D721Med (cell line): ENCODE results near the gene MMP23B.
"Not testable (repeated sequence)": the region's sequence is repeated elsewhere in the genome, so short reads cannot be mapped to it uniquely, and the experiment has no call there.

Source experiments
- DNase-seq: peaks from one replicate; pipeline ENCODE4 v3.0.0; 2011; ENCODE audit warnings: low spot score; ENCODE audit not compliant: insufficient read length
- FAIRE-seq: peaks from 2 replicates; lab custom pipeline; 2011; peaks lifted over from hg19 to GRCh38; lab: Jason Lieb, UNC
- TF ChIP-seq, protein P1 (sequence below): IDR thresholded peaks from 2 replicates; pipeline ENCODE4 v1.5.1; 2012; ENCODE audit warnings: mild to moderate bottlenecking, control low read depth; ENCODE audit not compliant: insufficient read depth; ENCODE audit errors: missing control alignments

Gene MMP23B

DNA sequence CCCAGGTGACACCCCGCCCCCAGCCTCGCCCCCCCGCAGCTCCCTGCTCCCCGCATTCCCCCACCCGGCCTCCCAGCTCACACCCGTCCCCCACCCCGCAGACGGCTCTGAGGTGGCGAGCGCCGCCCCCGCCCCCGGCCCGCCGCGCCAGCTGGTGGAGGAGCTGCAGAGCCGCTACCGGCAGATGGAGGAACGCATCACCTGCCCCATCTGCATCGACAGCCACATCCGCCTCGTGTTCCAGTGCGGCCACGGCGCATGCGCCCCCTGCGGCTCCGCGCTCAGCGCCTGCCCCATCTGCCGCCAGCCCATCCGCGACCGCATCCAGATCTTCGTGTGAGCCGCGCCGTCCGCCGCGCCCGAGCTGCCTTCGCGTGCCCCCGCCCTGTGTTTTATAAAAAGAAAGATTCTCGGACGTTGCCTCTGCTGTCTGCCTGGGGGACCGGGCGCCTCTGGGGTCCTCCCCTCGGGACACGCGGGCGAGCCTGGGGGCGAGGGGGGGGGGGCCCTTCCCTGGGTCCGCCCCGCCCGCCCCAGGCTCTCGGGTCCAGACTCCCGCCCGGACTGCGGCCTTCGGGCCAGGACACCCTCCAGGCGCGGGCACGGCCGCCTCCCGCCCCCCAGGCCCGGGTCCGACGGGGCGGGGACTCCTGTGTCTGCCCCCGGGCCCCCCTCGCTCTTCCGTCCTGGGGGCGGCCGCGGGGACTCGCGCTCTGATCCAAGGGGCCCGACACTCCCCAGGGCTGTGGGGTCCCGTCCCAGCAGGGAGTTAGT, 1.6 kb upstream of the MMP23B start:
- DNase-seq (no peak), FAIRE-seq (no peak)
- TF ChIP-seq, protein P1, sequence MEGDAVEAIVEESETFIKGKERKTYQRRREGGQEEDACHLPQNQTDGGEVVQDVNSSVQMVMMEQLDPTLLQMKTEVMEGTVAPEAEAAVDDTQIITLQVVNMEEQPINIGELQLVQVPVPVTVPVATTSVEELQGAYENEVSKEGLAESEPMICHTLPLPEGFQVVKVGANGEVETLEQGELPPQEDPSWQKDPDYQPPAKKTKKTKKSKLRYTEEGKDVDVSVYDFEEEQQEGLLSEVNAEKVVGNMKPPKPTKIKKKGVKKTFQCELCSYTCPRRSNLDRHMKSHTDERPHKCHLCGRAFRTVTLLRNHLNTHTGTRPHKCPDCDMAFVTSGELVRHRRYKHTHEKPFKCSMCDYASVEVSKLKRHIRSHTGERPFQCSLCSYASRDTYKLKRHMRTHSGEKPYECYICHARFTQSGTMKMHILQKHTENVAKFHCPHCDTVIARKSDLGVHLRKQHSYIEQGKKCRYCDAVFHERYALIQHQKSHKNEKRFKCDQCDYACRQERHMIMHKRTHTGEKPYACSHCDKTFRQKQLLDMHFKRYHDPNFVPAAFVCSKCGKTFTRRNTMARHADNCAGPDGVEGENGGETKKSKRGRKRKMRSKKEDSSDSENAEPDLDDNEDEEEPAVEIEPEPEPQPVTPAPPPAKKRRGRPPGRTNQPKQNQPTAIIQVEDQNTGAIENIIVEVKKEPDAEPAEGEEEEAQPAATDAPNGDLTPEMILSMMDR: no peak

DNA sequence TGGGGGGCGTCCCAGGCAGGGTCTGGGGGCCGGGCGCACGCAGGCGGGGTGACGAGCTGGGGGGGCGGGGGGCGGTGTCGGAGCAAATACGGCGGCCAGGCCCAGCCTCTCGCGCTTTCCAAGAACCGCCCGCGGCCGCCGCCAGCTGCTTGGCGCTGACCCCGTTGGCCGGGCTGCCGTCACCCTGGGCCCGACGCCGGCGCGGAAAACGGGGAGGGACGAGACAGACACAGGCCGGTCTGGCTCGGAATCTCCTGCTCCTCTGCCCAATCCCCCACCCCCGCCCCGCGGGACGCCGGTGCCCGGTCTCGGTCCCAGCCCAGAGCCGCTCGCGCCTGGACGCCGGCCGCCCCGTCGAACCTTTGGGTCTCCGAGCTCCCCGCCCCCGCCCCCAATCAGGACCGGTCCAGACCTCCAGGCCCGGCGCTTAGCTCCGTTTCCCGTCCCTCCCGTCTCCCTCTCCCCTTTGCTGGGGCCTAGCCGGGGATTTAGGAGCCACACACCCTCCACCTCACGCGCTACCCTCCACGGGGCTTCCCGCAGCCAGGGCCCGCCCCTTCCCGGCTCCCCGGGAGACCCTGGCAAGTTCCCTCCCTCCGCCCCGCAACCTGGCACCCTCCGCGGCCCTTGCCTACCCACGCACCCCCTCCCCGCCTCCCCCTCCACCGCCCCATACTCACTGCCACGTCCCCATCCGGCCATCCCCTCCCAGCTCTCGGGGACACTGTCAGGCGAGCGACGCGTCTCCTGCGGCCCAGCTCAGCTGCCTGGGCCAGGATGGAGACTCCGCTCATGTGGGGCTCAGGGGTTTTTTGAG, 800 bp upstream of the MMP23B start:
- TF ChIP-seq, protein P1: no peak
- DNase-seq (no peak), FAIRE-seq (no peak)

DNA sequence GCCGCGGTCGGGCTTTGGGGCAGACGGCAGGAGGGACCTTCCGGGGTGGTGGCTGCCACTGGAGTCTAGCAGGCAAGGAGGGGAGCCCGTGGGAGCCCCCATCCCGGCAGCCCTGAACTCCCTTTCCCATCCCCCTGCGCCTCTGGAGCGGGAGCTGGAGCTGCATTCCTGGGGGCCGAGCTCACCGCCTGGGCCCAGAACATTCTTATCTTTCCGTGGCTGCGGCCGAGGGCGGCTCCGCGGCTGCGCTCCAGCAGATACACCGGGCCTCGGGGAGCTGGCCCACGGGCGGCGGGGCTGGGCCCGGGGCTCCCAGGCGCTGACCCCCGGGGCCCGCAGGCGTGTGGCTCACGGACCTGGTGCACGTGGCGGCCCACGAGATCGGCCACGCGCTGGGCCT, 1.4 kb downstream of the MMP23B start:
- not testable (repeated sequence) for DNase-seq, FAIRE-seq

DNA sequence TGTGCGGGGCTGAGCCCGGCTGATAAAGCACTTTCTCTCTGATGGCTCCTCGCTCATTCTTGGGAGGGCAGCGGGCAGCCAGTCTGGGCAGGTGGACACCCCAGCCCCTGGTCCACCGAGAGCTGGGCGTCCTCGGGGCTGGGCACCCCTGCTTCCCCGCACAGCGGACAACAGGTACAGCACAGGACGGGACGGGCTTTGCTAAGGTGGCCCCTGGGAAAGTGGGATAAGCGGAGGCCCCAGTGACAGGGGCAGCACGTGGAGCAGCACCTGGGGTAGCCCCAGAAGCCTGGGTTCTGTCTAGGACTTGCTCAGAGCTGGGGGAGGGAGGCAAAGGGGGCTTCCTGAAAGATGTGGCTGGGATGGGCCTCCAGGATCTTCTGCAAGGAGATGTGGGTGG, 2.6 kb downstream of the MMP23B start:
- not testable (repeated sequence) for DNase-seq, FAIRE-seq

DNA sequence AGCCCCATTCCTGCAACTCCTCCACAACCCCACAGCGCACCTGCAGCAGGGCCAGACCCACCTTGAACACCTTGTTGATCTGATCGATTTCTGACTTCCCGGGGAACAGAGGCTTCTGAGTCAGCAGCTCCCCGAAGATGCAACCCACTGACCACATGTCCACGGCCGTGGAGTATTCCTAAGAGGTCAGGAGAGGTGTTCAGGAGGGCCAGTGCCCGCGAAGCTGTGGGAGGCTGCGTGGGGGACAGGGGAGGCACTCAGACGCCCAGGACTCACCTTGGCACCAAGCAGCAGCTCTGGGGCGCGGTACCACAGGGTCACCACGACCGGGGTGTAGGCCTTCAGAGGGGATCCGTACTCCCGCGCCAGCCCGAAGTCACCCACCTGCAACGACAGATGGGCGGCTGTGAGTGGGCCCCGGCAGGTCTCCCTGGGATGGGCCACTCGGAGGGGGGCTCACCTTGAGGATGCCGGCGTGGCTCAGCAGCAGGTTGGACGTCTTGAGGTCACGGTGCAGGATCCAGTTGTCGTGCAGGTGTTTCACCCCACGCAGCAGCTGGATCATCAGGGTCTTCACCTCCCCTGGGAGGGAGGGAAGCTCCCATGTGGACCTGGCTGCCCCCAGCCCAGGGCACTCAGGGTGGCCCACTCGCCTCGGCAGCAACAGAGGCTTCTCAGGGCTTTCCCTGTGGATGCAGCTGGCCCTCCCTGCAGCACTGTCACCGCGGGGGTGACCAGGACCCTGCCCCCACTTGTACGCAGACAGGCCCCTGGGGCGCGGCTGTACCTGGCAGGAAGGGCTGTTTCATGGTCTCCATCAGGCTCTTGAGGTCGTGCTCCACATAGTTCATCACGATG, 4.9 kb downstream of the MMP23B start:
- FAIRE-seq, DNase-seq: not testable (repeated sequence)

DNA sequence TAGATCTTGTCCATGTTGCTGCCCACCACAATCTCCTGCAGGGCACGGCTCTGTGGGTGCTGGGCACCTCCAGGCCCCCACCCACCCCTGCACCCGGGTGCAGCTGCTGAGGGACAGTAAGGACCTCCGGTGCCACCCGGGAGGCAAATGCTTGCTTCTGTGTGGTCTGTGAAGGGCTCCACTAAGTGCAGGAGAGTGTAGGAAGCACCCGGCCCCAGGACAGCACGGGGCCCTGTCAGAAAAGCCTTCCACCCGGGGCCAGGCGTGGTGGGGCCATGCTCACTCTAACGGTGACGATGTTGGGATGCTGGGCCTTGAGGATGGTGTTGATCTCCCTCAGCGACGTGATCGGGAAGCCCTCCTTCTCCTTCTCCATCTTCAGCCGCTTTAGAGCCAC, 5.5 kb downstream of the MMP23B start:
- FAIRE-seq, DNase-seq: not testable (repeated sequence)

DNA sequence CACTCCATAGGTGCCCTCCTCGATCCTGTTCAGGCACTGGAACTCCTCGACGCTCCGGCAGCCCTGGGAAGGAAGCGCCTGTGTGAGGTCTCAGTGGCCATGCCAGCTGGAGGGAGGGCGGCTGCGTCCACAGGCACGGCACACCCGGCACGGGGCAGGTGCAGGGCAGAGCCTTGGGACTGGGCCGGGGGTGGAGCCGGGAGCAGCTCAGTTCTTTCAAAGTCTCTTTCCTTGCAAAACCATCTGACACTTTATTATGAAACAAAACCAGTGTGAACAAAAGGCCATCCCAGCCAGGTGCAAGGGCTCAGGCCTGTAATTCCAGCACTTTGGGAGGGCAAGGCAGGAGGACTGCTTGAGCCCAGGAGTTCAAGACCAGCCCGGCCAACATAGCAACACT, 6.6 kb downstream of the MMP23B start:
- not testable (repeated sequence) for DNase-seq, FAIRE-seq

DNA sequence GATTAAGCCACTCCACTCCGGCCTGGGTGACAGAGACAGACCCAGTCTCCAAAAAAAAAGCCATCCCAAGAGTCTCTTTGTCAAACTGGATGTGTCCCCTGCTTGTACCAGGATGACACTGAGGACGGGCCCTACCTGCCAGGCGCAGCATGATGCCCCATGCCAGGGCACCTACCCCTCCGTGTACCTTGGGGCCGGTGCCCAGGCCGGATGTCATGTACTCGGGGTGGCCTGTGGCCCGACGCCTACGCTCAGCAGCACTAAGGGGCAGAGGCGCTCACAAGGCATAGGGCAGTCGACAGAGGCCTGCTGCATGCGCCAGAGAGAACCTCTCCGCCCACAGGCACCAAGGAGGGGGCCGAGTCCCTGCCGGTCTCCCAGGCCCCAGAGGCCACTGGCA, 7.4 kb downstream of the MMP23B start:
- not testable (repeated sequence) for DNase-seq, FAIRE-seq

DNA sequence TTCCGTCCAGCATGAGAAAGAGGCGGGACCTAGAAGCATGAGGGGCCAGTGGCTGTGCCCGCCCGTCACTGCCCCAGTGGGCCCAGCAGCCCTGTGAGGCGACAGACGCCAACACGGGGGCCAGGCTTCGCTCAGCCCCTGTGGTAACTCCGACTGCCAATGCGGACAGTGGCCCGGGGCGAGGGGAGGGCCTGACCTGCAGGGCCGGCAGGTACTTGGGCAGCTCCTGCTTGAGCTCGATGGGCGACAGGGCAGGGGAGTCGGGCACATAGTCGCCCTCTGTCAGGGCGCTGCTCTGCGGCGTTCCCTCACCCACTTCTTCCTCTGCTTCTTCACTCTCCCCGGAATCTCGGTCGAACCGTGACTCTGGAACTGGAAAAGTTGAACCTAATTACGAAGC, 8.1 kb downstream of the MMP23B start:
- DNase-seq, FAIRE-seq: not testable (repeated sequence)

DNA sequence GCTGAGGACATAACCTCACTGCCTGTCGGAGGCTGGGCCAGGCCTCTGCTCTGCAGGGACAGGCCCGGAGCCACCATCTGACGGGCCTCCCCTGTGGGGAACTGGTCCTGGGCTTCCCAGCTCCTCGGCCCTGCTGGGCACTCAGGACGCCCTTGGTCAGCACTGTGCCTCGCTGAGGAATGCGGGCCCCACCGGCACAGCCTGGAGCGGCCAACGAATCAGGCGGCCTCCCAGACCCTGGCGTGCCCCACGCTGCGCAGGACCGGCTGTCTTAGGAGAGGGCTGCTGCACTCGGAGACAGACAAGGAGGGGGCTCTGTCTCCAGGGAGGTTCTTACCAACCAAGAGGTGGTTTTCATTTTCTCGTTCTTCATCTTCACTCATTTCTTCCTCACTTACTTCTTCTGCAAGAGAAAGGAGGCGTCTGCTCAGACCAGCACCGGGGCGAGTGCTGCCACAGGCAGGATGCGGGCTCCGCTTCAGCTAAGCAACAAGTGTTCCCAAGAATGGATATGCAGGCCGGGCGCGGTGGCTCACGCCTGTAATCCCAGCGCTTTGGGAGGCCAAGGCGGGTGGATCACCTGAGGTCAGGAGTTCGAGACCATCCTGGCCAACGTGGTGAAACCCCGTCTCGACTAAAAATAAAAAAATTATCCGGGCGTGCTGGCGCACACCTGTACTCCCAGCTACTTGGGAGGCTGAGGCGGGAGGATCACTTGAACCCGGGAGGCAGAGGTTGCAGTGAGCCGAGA, 8.9 kb downstream of the MMP23B start:
- DNase-seq, FAIRE-seq: not testable (repeated sequence)

DNA sequence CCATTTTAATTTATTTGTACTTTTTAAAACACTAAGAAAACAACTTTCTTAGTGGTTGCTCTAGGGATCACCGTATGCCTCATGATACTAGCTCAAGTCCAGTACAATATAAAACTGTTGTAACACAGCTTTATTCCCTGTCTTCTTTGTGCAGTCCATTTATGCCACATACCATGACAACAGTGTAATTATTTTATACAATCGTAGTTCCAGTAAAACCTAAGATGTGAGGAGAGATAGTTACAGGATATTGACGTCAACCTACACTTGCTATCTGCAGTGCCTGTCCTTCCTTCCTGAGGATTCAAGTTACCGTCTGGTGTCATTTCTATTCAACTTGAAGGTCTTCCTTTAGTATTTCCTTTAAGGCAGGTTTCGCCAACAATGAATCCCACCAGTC, 14.4 kb downstream of the MMP23B start:
- not testable (repeated sequence) for FAIRE-seq, DNase-seq

DNA sequence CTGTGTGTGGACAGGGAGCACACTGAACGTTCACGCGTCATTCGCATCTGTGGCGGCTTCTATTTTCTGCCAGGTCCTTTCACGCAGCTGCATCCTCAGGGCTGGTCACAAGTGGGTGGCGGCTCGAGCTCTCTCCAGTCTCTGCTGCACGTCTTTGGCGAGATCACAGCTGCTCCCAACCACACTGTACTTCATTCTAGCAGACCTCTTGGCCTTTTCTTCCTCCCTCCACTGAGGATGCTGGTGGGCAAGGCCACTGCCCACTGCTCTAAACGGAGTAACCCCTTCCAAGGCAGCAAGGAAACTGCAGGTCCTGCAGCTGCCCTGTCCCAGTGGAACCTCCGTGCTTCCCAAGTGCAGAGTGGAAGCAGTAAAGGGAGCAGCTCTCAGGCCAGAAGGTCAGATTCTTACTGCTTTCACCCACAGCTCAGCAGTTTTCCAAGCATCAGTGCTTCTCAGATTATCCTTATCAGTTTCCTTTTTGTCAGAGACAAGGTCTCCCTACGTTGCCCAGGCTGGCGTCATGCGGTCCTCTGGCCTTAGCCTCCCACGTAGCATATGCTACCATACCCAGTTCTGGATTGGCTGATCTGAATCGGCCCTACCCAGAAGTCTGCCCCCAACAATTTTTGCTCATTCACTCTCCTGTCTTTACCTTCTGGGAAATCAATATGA, 15.7 kb downstream of the MMP23B start:
- not testable (repeated sequence) for DNase-seq, FAIRE-seq

DNA sequence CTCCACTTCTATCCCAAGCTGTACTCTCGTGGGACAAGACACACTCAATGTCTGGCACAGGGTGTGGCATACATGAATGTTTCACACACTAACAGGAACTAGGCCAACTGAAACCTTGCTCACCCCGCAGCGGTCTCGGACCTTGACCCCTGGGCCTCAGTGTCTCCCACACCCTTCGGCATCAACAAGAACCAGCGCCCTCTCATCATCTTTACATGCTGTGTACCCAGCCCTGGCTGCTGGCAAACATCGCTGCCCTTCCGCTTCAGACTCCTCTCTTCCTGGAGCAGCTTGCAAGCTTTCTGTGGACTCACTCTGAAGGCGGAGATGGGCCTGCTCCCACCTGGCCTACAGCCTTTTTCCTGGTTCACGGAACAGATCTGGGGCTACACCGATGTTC, 16.3 kb downstream of the MMP23B start:
- DNase-seq, FAIRE-seq: not testable (repeated sequence)

DNA sequence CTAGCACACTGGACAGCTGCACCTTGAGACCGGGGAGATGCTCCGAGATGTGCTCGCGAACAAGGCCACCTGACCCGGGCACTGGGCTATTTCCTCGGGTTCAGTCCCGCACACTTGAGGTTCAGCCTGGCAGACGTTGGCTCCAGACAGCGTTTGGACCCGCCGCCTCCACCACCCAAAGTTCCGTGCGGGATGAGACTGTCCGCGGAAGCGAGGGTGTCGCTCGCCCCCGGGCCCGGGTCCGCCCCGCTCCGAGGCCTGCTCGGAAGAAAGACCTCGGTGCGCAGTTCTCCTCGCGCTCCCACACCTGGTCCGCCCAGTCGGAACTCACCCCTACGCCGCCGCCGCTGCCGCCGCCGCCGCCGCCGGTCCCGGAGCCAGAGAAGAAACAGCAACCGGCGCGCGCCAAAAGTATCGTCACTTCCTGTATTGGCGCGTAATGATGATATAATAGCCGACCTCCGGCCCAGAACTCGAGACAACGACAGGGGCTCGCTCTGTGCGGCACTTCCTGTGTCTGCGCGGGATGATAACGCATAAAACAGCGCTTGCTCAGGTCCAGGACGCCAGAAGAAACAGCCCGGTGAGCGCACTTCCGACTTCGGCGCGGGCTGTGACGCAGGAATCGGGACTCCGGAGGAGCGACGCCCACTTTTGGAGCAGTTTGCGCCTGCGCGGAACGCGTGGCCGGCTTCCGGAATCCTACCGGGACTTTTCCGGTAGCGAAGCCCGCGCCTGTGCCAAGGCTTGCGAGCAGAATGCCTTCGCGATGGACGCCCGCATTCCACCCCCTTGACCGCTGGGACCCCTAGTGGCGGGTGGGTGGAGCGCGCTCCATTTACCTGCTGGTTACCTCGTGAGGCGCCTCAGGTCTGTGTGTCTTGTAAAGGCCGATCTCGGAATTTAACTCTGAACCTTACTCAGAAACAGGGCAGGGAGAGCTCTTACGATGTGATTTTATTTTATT, 26.9 kb downstream of the MMP23B start, which contains the start of gene CDK11B:
TSS of gene CDK11B (minus strand) at position 422 of the 967 bp plus-strand sequence. CDS start 1,519 bp downstream, outside the sequence.
- FAIRE-seq: not testable (repeated sequence)
- DNase-seq: peak; percentile 66
